GM12874 (cell line): ENCODE results near the gene GARNL3.

ENCODE experiments used
- TF ChIP-seq, protein P1 (sequence below): IDR thresholded peaks from 2 replicates; pipeline ENCODE4 v1.5.1; 2011; ENCODE audit warnings: low read depth, mild to moderate bottlenecking, control low read depth, low read length, moderate library complexity; ENCODE audit not compliant: insufficient read depth

GARNL3 gene

DNA sequence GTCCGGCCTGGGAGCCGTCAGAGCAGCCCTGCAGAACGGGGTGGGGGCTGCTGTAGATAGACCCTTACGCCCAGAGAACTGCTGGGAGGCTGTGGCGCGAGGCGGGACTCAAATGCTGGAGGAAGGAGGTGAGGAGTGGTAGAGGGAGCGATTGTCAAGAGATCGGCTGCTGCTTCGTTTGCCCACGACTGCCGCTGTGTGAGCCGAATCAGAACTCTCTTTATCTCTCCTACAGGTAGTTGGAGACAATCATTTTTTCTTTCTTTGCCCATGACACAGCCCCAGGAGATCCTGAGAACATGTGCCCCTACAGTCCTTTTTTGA lies 160.1 kb downstream of the GARNL3 start:
- TF ChIP-seq, protein P1, sequence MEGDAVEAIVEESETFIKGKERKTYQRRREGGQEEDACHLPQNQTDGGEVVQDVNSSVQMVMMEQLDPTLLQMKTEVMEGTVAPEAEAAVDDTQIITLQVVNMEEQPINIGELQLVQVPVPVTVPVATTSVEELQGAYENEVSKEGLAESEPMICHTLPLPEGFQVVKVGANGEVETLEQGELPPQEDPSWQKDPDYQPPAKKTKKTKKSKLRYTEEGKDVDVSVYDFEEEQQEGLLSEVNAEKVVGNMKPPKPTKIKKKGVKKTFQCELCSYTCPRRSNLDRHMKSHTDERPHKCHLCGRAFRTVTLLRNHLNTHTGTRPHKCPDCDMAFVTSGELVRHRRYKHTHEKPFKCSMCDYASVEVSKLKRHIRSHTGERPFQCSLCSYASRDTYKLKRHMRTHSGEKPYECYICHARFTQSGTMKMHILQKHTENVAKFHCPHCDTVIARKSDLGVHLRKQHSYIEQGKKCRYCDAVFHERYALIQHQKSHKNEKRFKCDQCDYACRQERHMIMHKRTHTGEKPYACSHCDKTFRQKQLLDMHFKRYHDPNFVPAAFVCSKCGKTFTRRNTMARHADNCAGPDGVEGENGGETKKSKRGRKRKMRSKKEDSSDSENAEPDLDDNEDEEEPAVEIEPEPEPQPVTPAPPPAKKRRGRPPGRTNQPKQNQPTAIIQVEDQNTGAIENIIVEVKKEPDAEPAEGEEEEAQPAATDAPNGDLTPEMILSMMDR: no peak

DNA sequence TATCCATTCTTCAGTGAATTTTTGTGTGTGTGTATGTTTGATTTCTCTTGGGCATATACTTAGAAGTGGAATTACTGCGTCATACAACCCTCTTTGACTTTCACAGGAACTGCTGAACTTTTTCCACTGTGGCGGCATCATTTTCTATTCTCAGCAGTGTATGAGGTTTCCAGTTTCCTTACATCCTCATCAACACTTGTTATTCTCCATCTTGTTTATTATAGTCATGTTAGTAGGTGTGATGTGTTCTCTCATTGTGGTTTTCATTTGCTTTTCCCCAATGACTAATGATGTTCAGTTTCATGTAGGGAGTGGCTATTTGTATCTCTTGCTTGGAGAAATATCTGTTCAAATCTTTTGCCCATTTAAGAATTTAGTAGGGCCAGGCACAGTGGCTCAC lies 162.2 kb downstream of the GARNL3 start:
- TF ChIP-seq, protein P1: no peak

DNA sequence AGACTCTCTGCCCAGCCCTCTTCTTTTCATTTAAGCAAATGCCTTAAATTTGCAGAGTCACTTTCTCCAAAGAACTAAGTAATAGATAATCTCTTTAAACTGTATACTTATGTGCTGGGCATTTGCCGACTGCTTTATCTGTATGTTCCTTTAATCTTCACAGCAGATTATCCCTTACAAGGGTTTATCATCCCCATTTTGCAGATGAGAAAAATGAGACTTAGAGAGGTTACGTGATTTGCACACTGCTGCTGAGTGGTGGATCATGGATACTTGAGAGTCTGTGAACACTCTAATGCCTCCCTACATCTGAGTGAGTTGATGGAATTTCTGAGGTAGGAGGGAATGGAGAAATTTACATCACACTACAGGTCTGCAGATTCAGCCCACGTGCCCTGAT lies 163.8 kb downstream of the GARNL3 start:
- TF ChIP-seq, protein P1: no peak

DNA sequence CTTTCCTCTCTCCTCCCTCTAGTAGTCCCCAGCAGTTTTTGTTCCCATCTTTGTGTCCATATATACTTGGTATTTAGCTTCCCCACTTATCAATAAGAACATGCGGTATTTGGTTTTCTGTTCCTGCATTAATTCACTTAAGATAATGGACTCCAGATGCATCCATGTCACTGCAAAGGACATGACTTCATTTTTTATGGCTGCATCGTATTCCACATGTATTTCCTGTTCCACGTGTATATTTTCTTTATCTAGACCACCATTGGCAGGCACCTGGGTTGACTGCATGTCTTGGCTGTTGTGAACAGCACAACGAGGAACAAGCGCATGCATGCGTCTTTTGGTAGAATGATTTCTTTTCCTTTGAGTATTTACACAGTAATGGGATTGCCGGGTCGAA lies 165.8 kb downstream of the GARNL3 start:
- TF ChIP-seq, protein P1: no peak

DNA sequence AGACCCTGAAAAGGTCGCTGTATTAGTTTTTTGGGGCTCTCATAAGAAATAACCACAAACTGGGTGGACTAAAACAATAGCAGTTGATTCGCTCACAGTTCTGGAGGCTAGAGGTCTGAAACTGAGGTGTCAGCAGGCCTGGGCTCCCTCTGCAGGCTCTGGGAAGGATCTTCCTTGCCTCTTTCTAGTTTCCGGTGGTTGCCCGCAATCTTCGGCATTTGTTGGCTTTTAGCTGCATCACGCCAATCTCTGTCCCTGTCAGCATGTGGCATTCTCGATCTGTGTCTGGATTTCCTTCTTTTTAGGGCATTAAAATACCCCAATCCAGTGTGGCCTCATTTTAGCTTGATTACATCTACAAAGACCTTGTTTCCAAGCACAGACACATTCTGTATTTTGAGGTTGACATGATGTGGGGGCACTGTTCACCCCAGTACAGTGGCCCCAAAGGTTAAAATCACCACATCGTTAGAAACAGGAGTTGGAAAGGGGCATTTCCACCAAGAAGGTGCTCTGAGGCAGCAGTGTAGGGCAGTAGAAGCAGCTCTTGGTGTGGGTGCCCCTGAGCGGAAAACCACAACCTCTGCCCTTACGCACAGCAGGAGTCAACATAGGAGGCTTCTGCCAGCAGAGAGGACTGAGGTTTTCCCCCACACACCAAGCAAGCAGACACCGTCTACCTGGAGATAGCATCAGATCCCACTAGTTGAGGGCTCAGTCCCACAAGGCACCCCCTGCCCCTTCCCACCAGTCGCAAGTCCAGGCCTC lies 173.1 kb downstream of the GARNL3 start:
- TF ChIP-seq, protein P1: no peak

DNA sequence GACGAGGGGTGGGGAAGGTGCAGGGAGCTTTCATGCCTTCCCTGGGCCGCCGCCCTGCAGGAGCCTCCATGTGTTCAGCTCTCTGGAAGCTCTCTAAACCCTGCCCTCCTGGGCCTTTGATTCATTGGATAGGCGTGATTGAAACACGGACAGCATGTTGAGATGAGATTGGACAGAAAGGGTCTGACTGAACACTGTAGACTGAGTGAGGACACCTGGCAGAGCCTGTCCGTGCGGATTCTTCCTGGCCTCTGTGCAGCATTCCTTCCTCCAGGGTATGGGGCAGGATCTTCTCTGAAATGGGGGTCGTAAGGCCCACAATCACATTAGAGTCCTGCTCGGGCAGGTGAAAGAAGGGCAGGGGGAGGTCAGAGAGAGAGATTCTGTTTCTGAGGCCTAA lies 173.8 kb downstream of the GARNL3 start:
- TF ChIP-seq, protein P1: no peak
